ENCODE results near the gene VAV2.

- no peak for TF ChIP-seq ZFP3 (CRISPR knock-in tag; IDR thresholded peaks at IDR 0.05)
- TF ChIP-seq ZNF8 (CRISPR knock-in tag; IDR thresholded peaks at IDR 0.05) = no peak
- no peak for TF ChIP-seq OSR1 (CRISPR knock-in tag; IDR thresholded peaks at IDR 0.05)
These were observed 147.2 kb downstream of the VAV2 start for GRCh38 chr9:133844881-133845410.
